HepG2 (cell line): Measurements from ENCODE around the gene SKIL. TPM values are rescaled to one million over a fixed set of nuclear protein-coding genes. Genes with fewer than 3 reads are reported as not detected.

Source experiments
- BRCA1 ChIP-seq: sonication (generic); formaldehyde crosslinking; IDR thresholded peaks from 2 replicates; pipeline ENCODE4 v1.4.0; 2020; ENCODE audit warnings: missing genetic modification reagents
- DNMT1 ChIP-seq: sonication (generic); formaldehyde crosslinking; IDR thresholded peaks from 2 replicates; pipeline ENCODE4 v1.5.1; 2020; ENCODE audit warnings: mild to moderate bottlenecking, missing genetic modification reagents
- ELF3 ChIP-seq: IDR thresholded peaks from 2 replicates; pipeline ENCODE4 v1.6.1; 2016; ENCODE audit warnings: missing genetic modification reagents, missing compliant biosample characterization
- FOSL2 ChIP-seq: sonication (generic); formaldehyde crosslinking; IDR thresholded peaks from 2 replicates; pipeline ENCODE4 v1.4.0; 2020; ENCODE audit warnings: missing genetic modification reagents
- FOXA3 ChIP-seq: IDR thresholded peaks from 2 replicates; pipeline ENCODE4 v1.6.1; 2016; ENCODE audit warnings: missing genetic modification reagents, missing compliant biosample characterization
- GABPB1 ChIP-seq: IDR thresholded peaks from 2 replicates; pipeline ENCODE4 v1.6.1; 2016; ENCODE audit warnings: mild to moderate bottlenecking, missing genetic modification reagents, moderate library complexity, missing compliant biosample characterization
- GFI1 ChIP-seq: sonication (generic); formaldehyde crosslinking; IDR thresholded peaks from 2 replicates; pipeline ENCODE4 v1.5.0; 2020; ENCODE audit warnings: missing genetic modification reagents, mild to moderate bottlenecking, borderline replicate concordance
- IRF2 ChIP-seq: IDR thresholded peaks from 2 replicates; pipeline ENCODE4 v1.6.1; 2018; ENCODE audit warnings: missing genetic modification reagents, missing compliant biosample characterization
- MAZ ChIP-seq, 2 experiments: sonication (generic) in 1 of 2; formaldehyde crosslinking in 1 of 2; IDR thresholded peaks; 2 replicates each; pipeline versions ENCODE4 v1.5.0 to v1.6.1; 2012 to 2020; ENCODE audit warnings: low read depth in 2 of 2, mild to moderate bottlenecking in 2 of 2, borderline replicate concordance in 1 of 2, improper control_type of control experiment in 1 of 2, low read length in 1 of 2, missing genetic modification reagents in 1 of 2, moderate library complexity in 1 of 2
- NCOA2 ChIP-seq: sonication (generic); formaldehyde crosslinking; IDR thresholded peaks from 2 replicates; pipeline ENCODE4 v1.8.0; 2022; ENCODE audit warnings: inconsistent platforms
- NFIC ChIP-seq: IDR thresholded peaks from 2 replicates; pipeline ENCODE4 v1.6.1; 2012; ENCODE audit warnings: mild to moderate bottlenecking, low read length, inconsistent platforms
- NKX3-1 ChIP-seq: sonication (generic); formaldehyde crosslinking; IDR thresholded peaks from 2 replicates; pipeline ENCODE4 v1.5.0; 2020; ENCODE audit warnings: missing genetic modification reagents
- PHF8 ChIP-seq: sonication (generic); formaldehyde crosslinking; IDR thresholded peaks from 2 replicates; pipeline ENCODE4 v1.5.0; 2020; ENCODE audit warnings: missing genetic modification reagents
- RBAK ChIP-seq: sonication (generic); formaldehyde crosslinking; IDR thresholded peaks from 2 replicates; pipeline ENCODE4 v1.5.1; 2020; ENCODE audit warnings: mild to moderate bottlenecking, missing genetic modification reagents
- SOX13 ChIP-seq, 3 experiments: fragments of 450-650 bp in 1 of 3; sonication (generic) in 1 of 3; formaldehyde crosslinking in 1 of 3; IDR thresholded peaks in 2 of 3; conservative IDR thresholded peaks in 1 of 3; 2 replicates each; pipeline versions ENCODE4 v1.5.0 to v1.6.1; 2016 to 2020; ENCODE audit warnings: antibody characterized with exemption in 1 of 3, mild to moderate bottlenecking in 1 of 3, missing compliant biosample characterization in 1 of 3, missing genetic modification reagents in 1 of 3, moderate library complexity in 1 of 3
- TARDBP ChIP-seq: sonication (generic); formaldehyde crosslinking; IDR thresholded peaks from 2 replicates; pipeline ENCODE4 v1.8.0; 2022; ENCODE audit warnings: mild to moderate bottlenecking, missing genetic modification reagents
- ZFP1 ChIP-seq: IDR thresholded peaks from 2 replicates; pipeline ENCODE4 v1.6.1; 2016
- ZNF121 ChIP-seq: sonication (generic); formaldehyde crosslinking; IDR thresholded peaks from 2 replicates; pipeline ENCODE4 v1.5.0; 2020; ENCODE audit warnings: mild to moderate bottlenecking, missing genetic modification reagents
- ZNF205 ChIP-seq: IDR thresholded peaks from 2 replicates; pipeline ENCODE4 v1.6.1; 2018; ENCODE audit warnings: missing biosample characterization, missing genetic modification reagents
- ZNF232 ChIP-seq: sonication (generic); formaldehyde crosslinking; IDR thresholded peaks from 2 replicates; pipeline ENCODE4 v1.4.0; 2020; ENCODE audit warnings: missing genetic modification reagents, borderline replicate concordance
- ZNF326 ChIP-seq: sonication (generic); formaldehyde crosslinking; IDR thresholded peaks from 2 replicates; pipeline ENCODE4 v1.4.0; 2020; ENCODE audit warnings: missing genetic modification reagents, borderline replicate concordance
- ZNF614 ChIP-seq: IDR thresholded peaks from 2 replicates; pipeline ENCODE4 v1.6.1; 2018; ENCODE audit warnings: missing biosample characterization, missing genetic modification reagents, inconsistent platforms, borderline replicate concordance
- polyA plus RNA-seq, 8 experiments: library from polyadenylated mRNA; depleted of rRNA in 3 of 8; stranded (reverse) in 7 of 8; unstranded in 1 of 8; fragments of >200 nt; fragmentation: Illumina TruSeq in 4 of 8; extraction: Trizol in 4 of 8; gene quantifications; 2 replicates each; pipeline versions ENCODE4 v1.2.1 to v1.2.3, GENCODE V29; 2011 to 2016; ENCODE audit warnings: low read depth in 4 of 8, missing spikeins in 1 of 8, mixed read lengths in 1 of 8; ENCODE audit not compliant: insufficient read depth in 1 of 8
- total RNA-seq, 5 experiments: library from RNA; depleted of rRNA; stranded (reverse); fragments of >200 nt; fragmentation: Illumina TruSeq; extraction: Trizol; gene quantifications; 2 replicates each; pipeline ENCODE4 v1.2.3, GENCODE V29; 2016; ENCODE audit warnings: low read depth in 1 of 5
- TF ChIP-seq, protein P1 (sequence below), 2 experiments: sonication (generic) in 1 of 2; formaldehyde crosslinking in 1 of 2; IDR thresholded peaks; 2 replicates each; pipeline versions ENCODE4 v1.4.0 to v1.6.1; 2018 to 2020; ENCODE audit warnings: missing genetic modification reagents in 2 of 2, borderline replicate concordance in 1 of 2, low read depth in 1 of 2, mild to moderate bottlenecking in 1 of 2, missing biosample characterization in 1 of 2
- TF ChIP-seq, protein P2 (sequence below): sonication (generic); formaldehyde crosslinking; IDR thresholded peaks from 2 replicates; pipeline ENCODE4 v1.8.0; 2022; ENCODE audit warnings: missing genetic modification reagents, mild to moderate bottlenecking, moderate library complexity, borderline replicate concordance
- TF ChIP-seq, protein P3 (sequence below): sonication (generic); formaldehyde crosslinking; IDR thresholded peaks from 2 replicates; pipeline ENCODE4 v1.4.0; 2020; ENCODE audit warnings: missing genetic modification reagents

The SKIL gene
- total and polyA plus RNA-seq, 2 of the 13 experiments (the other 11 are each of a cell fraction or from before 2014, with no cell fraction given), result 5.2 to 20.7 TPM

DNA sequence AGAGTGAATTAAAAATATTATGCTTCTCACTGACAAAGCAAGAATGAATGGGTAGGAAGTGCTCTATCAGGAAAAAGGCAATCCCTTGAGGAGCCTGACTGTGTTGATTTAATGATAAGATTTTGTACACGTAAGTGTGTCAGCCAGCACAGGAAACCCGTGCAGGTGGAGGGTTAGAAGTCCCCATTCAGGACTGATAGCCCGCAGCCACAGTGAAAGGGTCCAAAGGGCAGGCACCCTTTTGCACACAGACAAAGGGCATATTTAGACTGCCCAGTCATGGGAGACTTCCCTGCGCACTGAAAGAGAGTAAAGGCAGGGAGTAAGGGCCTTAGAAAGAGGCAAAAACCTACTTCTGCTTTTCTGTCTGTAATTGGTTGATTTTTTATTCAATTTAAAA is 26.4 kb upstream of the SKIL start (continued):
- TF ChIP-seq, protein P1, sequence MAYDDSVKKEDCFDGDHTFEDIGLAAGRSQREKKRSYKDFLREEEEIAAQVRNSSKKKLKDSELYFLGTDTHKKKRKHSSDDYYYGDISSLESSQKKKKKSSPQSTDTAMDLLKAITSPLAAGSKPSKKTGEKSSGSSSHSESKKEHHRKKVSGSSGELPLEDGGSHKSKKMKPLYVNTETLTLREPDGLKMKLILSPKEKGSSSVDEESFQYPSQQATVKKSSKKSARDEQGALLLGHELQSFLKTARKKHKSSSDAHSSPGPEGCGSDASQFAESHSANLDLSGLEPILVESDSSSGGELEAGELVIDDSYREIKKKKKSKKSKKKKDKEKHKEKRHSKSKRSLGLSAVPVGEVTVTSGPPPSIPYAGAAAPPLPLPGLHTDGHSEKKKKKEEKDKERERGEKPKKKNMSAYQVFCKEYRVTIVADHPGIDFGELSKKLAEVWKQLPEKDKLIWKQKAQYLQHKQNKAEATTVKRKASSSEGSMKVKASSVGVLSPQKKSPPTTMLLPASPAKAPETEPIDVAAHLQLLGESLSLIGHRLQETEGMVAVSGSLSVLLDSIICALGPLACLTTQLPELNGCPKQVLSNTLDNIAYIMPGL (CRISPR knock-in tag; IDR thresholded peaks at IDR 0.05; ENCODE audit: borderline replicate concordance in 1 of 2, low read depth in 1 of 2), result peak in 1 of 2 experiments; percentile 71; a peak in 1 of 4 replicates
- TF ChIP-seq PHF8, result no peak; the same call in 1 of the 2 replicates
- no peak for TF ChIP-seq NKX3-1
- TF ChIP-seq GFI1 (CRISPR knock-in tag), result peak; percentile 87
- TF ChIP-seq FOSL2 (CRISPR knock-in tag), result peak; percentile 85
- TF ChIP-seq, protein P2, sequence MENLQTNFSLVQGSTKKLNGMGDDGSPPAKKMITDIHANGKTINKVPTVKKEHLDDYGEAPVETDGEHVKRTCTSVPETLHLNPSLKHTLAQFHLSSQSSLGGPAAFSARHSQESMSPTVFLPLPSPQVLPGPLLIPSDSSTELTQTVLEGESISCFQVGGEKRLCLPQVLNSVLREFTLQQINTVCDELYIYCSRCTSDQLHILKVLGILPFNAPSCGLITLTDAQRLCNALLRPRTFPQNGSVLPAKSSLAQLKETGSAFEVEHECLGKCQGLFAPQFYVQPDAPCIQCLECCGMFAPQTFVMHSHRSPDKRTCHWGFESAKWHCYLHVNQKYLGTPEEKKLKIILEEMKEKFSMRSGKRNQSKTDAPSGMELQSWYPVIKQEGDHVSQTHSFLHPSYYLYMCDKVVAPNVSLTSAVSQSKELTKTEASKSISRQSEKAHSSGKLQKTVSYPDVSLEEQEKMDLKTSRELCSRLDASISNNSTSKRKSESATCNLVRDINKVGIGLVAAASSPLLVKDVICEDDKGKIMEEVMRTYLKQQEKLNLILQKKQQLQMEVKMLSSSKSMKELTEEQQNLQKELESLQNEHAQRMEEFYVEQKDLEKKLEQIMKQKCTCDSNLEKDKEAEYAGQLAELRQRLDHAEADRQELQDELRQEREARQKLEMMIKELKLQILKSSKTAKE, result peak; percentile 84; the same call in 1 of the 2 replicates
- TF ChIP-seq GABPB1, result peak; percentile 27; the same call in 1 of the 2 replicates
- TF ChIP-seq IRF2 (CRISPR knock-in tag), result peak; percentile 85
- TF ChIP-seq TARDBP, result peak; percentile 86; the same call in 1 of the 2 replicates
- 0 out of 2 replicates have a peak, but pooled peaks have one; percentile 43 for TF ChIP-seq BRCA1 (CRISPR knock-in tag)
- 0 out of 2 replicates have a peak, but pooled peaks have one; percentile 62 for TF ChIP-seq ZFP1
- peak; percentile 79 for TF ChIP-seq FOXA3 (CRISPR knock-in tag)
- TF ChIP-seq ZNF326, result no peak
- no peak for TF ChIP-seq DNMT1
- TF ChIP-seq RBAK (CRISPR knock-in tag), result peak; percentile 73; the same call in 1 of the 2 replicates
- TF ChIP-seq ZNF232, result no peak
- peak; percentile 80 for TF ChIP-seq ZNF121 (CRISPR knock-in tag)
- TF ChIP-seq SOX13 (IDR thresholded peaks at IDR 0.05), result no peak; the same call in 1 of the 2 replicates
- TF ChIP-seq SOX13 (CRISPR knock-in tag; conservative IDR thresholded peaks at IDR 0.05 in 1 of 2, IDR thresholded peaks at IDR 0.05 in 1 of 2), result peak in 1 of 2 experiments; percentile 79; a peak in 2 of 4 replicates
- TF ChIP-seq, protein P3, sequence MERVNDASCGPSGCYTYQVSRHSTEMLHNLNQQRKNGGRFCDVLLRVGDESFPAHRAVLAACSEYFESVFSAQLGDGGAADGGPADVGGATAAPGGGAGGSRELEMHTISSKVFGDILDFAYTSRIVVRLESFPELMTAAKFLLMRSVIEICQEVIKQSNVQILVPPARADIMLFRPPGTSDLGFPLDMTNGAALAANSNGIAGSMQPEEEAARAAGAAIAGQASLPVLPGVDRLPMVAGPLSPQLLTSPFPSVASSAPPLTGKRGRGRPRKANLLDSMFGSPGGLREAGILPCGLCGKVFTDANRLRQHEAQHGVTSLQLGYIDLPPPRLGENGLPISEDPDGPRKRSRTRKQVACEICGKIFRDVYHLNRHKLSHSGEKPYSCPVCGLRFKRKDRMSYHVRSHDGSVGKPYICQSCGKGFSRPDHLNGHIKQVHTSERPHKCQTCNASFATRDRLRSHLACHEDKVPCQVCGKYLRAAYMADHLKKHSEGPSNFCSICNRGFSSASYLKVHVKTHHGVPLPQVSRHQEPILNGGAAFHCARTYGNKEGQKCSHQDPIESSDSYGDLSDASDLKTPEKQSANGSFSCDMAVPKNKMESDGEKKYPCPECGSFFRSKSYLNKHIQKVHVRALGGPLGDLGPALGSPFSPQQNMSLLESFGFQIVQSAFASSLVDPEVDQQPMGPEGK (CRISPR knock-in tag), result peak; percentile 88
- peak; percentile 47; the same call in 1 of the 2 replicates for TF ChIP-seq ZNF205 (CRISPR knock-in tag)
- TF ChIP-seq MAZ (IDR thresholded peaks at IDR 0.05; ENCODE audit: borderline replicate concordance, low read depth, low read length), result no peak
- no peak for TF ChIP-seq MAZ (CRISPR knock-in tag; IDR thresholded peaks at IDR 0.05; ENCODE audit: low read depth)
- TF ChIP-seq NCOA2 (CRISPR knock-in tag), result peak; percentile 72
- TF ChIP-seq ZNF614 (CRISPR knock-in tag), result peak; percentile 79
- TF ChIP-seq NFIC, result peak; percentile 54; the same call in 1 of the 2 replicates
- peak; percentile 87 for TF ChIP-seq ELF3 (CRISPR knock-in tag)
